Measurements from ENCODE around the gene SCARB1.
A peak's percentile ranks its signal among the peaks of the same experiment; 100 is the strongest.

The SCARB1 gene

GRCh38 chr12:124861492-124861891, 2.2 kb downstream of the SCARB1 start:
- no peak for TF ChIP-seq CTCF (IDR thresholded peaks at IDR 0.05; ENCODE audit: low read depth, low read length)
- Histone ChIP-seq H3K4me3 (ENCODE audit: low read depth, low read length) (no peak overlapping the region), H3K27me3 (ENCODE audit: insufficient read depth, low read depth, severe bottlenecking) (no peaks in the 10 kb centered on the region), H3K9me3 (ENCODE audit: severe bottlenecking) (peaks cover 2% of the 10 kb centered on the region), H3K36me3 (peaks cover 8% of the 10 kb centered on the region), H3K27ac (no peak overlapping the region)
- peak; percentile 28 for DNase-seq

GRCh38 chr12:124857921-124858461, 5.7 kb downstream of the SCARB1 start:
- H3K36me3 ChIP-seq: peaks cover 8% of the 10 kb centered on the region
- no peak for TF ChIP-seq CTCF (IDR thresholded peaks at IDR 0.05; ENCODE audit: low read depth, low read length)
- no peak overlapping the region for H3K4me3 ChIP-seq (ENCODE audit: low read depth, low read length)
- no peaks in the 10 kb centered on the region for H3K27me3 ChIP-seq (ENCODE audit: insufficient read depth, low read depth, severe bottlenecking)
- H3K9me3 ChIP-seq (ENCODE audit: severe bottlenecking): no peaks in the 10 kb centered on the region
- no peak overlapping the region for H3K27ac ChIP-seq
- DNase-seq: no peak

GRCh38 chr12:124856842-124857178, 6.9 kb downstream of the SCARB1 start:
- H3K4me3 ChIP-seq (ENCODE audit: low read depth, low read length): no peak overlapping the region
- no peak for DNase-seq
- no peaks in the 10 kb centered on the region for H3K9me3 ChIP-seq (ENCODE audit: severe bottlenecking)
- no peak overlapping the region for H3K27ac ChIP-seq
- no peaks in the 10 kb centered on the region for H3K27me3 ChIP-seq (ENCODE audit: insufficient read depth, low read depth, severe bottlenecking)
- TF ChIP-seq CTCF (IDR thresholded peaks at IDR 0.05; ENCODE audit: low read depth, low read length): no peak
- peaks cover 8% of the 10 kb centered on the region for H3K36me3 ChIP-seq

GRCh38 chr12:124856132-124856841, 7.4 kb downstream of the SCARB1 start:
- Histone ChIP-seq H3K36me3 (peaks cover 8% of the 10 kb centered on the region), H3K4me3 (ENCODE audit: low read depth, low read length) (no peak overlapping the region), H3K9me3 (ENCODE audit: severe bottlenecking) (no peaks in the 10 kb centered on the region), H3K27me3 (ENCODE audit: insufficient read depth, low read depth, severe bottlenecking) (no peaks in the 10 kb centered on the region), H3K27ac (no peak overlapping the region)
- no peak for DNase-seq
- no peak for TF ChIP-seq CTCF (IDR thresholded peaks at IDR 0.05; ENCODE audit: low read depth, low read length)

GRCh38 chr12:124855275-124855957, 8.2 kb downstream of the SCARB1 start:
- no peak for DNase-seq
- TF ChIP-seq CTCF (IDR thresholded peaks at IDR 0.05; ENCODE audit: low read depth, low read length): no peak
- no peak overlapping the region for H3K27ac ChIP-seq
- no peaks in the 10 kb centered on the region for H3K9me3 ChIP-seq (ENCODE audit: severe bottlenecking)
- peaks cover 9% of the 10 kb centered on the region for H3K36me3 ChIP-seq
- no peak overlapping the region for H3K4me3 ChIP-seq (ENCODE audit: low read depth, low read length)
- H3K27me3 ChIP-seq (ENCODE audit: insufficient read depth, low read depth, severe bottlenecking): no peaks in the 10 kb centered on the region

All from WERI-Rb-1 (cell line).